Midbrain (tissue), 1 donor: Measurements from ENCODE around the gene BLZF1.
"Not testable (repeated sequence)": the region's sequence is repeated elsewhere in the genome, so short reads cannot be mapped to it uniquely, and the experiment has no call there.

Experiments used
- DNase-seq: peaks from one replicate; lab custom pipeline; 2025; lab: John Stamatoyannopoulos, UW

BLZF1 gene

DNA sequence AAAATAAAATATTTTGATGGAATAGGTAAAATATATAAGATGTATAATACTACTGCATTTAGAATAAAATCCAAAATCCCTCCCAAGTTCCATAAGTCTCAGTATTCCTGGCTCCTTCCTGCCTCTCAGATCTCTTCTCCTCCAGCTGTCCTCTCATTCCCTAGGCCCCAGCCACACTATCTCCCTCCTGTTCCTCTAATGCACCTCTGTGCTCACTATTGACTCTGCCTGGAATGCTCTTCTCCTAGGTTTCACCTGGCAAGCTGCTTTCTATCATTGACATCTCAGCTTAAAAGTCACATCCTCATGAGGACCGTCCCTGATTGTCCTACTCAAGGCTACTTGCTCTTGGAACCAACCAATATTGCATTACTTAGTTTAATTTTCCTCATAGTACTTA lies 7.6 kb upstream of the BLZF1 start:
- DNase-seq: no peak

DNA sequence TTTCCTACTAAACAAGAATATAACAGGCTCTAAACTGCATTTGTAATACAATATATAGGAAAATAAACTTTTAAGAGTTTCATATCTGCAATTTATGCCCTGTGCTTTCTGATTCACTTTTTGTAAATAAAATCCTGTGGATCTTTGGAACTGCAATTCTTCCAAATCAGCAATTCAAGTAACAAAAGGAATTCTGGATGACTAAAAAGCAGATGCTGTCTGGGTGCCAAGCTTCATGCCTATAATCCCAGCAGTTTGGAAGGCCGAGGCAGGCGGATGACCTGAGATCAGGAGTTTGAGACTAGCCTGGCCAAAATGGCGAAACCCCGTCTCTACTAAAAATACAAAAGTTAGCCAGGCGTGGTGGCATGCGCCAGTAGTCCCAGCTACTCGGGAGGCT lies 6.7 kb upstream of the BLZF1 start:
- no peak for DNase-seq

DNA sequence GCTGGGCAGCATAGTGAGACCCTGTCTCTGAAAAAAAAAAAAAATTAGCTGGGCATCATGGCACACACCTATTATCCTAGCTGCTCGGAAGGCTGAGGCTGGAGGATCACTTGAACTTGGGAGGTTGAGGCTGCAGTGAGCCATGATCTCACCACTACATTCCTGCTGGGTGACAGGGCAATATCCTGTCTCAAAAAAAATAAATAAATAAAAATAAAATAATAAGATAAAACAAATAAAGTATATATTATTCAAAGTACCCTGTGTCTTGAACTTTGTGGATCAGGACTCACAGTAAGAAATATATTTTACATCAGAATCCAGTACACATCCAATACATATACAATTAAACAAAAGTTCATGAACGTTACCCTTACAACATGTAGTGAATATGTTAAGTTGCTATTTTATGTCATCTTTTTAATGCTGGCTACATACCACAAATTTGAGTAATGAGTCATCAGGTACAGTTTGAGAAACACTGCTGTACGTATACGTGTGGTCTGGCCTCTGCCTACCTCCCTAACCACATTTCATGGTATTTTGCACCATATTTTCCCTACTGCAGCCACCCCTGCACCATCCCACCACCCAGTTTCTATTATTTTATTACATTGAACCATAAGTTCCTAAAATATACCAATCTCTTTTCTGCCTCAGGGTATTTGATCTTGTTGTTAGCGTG lies 4.8 kb upstream of the BLZF1 start:
- no peak for DNase-seq

DNA sequence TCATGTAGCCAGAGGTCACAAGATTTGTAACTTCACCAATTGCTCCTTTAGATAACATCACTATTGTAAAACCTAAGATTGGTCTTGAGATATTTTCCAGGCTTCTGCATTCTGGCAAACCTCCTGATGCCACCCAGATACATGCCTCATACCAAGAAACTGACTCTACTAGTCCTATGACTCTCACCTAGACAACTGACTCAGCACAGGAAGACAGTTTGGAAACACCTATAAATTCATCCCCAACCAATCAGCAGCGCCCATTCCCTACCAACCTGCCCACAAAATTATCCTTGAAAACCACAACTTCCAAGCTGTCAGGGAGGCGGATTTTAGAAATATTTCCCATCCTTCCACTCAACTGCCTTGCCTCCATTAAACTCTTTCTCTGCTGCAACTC lies 3.0 kb upstream of the BLZF1 start:
- DNase-seq: no peak

DNA sequence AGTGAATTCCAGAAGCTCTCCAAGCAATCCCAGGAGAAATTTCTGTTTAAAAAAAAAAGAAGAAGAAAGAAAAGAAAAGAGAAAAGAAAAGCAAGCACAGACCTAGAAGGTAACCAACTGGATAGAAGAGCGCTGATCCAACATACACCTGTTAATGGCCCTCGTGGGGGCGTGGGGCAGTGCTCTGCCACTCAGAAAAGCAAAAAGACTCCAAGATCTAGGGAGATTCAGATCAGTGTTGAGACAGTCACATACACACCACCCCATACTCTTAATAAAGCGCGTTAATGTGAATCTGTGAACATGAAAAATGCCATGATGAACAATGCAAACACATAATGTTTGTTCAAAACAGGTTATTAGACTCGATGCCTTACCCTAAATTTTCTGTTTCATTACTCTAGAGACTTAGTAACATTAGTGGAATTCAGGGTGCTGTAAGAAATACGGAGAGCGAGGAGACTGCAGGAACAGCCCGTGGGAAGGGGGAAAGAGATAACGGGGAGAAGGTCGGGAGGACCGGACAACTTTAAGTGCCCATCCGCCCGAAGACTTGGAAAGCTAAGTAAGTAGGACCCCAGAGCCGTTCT lies 804 bp upstream of the BLZF1 start:
- no peak for DNase-seq

DNA sequence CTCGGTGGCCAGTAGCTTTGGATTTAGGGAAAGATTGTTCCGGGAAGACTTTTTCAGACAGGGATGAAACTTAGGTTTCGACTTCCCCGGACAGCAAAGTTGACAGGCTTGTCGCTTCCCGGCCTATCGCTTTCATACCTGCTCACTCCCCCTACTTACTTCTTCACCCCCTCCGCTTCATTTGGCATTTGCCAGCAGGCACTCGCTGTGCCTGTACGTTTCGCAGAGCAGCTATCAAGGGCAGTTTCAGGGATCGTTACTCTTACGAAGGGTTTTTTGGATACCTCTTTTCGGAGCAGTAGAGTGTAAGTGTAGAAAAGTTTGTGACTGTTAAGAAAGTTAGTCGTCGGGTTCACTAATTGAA lies 393 bp downstream of the BLZF1 start:
- DNase-seq: no peak

DNA sequence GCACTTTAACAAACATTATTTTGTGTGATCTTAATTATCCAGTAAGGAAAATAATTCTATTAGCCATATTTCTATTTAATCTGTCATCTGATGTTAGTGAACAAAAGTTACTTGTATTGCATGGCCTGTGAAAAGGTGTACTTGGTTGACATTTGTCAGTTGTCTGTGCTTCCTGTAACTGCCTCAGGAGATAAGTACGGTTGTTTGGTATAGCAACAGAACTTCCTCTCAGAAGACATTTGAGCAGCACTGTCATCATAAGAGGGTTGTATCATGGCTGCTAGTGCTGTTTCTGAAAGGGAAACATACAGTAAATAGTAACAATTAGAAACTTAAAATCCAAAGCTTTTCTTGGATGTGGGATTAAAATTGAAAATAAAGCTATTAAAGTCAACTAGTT lies 3.4 kb downstream of the BLZF1 start:
- DNase-seq: no peak

DNA sequence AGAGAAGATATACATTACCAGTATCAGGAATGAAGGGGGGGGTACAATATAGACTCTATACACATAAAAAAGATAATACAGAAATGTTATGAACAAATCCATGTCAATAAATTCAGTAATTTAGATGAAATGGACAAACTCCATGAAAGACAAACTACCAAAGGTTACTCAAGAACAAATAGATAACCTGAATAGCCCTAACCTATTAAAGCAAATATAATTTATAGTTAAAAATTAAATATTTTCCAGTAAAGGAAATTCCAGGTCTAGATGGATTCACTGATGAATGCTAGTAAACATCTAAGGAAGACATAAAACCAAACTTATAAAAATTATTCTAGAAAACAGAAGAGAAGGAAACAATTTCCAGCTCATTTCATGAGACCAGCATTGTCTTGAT lies 13.2 kb downstream of the BLZF1 start:
- no peak for DNase-seq

DNA sequence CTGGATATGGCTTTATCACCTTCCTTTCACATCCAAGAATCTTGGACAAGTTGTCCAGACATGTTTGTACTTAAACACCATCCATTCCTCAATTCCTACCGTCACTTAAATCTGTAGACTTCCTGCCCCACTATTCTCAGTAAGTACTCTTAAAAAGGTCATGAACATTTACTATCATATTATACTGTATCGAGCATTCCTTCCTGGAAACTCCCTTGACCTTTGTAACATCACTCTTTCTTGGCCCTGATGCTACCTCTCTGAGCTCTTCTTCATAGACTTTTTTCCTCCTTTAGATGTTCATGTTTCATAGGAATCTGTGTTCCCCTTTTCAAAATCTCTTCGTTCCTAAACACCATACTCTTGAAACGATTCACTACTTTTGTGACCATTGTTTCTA lies 15.5 kb downstream of the BLZF1 start:
- DNase-seq: no peak

DNA sequence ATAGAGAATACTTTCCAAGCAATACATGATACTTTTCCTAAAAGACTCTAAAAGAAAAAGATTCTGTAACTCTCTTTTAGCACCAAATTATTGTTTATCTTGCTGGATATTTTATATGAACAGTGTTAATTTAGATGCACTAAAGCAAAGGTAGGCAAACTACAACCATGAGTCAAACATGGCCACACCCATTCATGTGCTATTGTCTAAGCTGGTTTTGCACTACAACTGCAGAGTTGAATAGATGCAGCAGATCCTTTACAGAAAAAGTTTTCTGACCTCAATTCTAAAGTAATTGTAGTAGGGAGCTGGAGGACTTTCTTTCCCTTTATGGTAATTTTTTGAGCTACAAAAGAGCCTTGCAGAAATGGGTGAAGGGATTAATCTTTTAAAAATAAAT lies 19.4 kb downstream of the BLZF1 start:
- no peak for DNase-seq

DNA sequence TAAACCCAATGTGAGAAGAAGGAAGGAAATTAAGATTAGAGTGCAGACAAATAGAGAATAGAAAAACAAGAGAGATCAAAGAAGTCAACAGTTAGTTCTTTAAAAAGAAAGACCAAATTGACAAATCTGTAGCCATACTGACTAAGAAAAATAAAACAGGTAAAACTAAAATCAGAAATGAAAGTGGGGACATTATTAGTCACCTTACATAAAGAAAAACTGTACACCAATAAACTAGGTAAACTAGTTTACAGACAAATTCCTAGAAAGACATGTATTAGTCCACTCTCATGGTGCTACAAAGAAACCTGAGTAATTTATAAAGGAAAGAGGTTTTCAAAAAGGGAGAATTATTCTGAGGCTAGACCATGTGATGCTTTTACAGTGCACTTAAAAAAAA lies 22.3 kb downstream of the BLZF1 start:
- DNase-seq: no peak

DNA sequence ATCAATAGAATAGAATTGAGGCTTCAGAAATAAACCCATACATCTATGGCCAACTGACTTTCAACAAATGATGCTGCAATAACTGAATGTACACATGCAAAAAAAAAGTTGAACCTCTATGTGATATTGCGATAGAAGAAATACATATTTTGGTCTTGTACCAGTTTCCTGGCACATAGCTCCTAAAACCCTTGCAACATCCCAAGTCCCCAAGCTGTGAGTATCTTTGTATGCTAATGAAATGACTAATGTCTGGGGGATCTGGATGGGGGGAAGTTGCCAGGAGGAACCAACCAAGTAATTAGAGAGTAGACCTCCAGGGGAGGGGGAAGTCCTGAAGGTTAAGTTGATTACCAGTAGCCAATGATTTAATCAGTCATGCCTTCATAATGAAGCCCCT lies 24.4 kb downstream of the BLZF1 start:
- DNase-seq: no peak

DNA sequence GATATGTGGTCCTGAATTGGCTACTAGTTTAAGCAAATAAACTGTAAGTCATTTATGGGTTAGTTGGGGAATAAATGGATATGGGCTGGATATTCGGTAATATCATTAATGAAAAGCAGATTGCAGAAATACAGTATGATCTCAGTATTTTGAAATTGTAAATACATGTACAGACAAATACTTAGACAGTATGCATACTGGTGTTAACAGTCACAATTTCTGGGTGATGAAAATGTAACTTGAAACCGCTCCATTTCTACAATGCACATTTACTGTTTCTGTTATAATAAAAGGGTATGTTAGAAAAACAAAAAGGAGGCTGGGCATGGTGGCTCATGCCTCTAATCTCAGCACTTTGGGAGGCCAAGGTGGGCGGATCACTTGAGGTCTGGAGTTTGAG lies 28.0 kb downstream of the BLZF1 start:
- no peak for DNase-seq

DNA sequence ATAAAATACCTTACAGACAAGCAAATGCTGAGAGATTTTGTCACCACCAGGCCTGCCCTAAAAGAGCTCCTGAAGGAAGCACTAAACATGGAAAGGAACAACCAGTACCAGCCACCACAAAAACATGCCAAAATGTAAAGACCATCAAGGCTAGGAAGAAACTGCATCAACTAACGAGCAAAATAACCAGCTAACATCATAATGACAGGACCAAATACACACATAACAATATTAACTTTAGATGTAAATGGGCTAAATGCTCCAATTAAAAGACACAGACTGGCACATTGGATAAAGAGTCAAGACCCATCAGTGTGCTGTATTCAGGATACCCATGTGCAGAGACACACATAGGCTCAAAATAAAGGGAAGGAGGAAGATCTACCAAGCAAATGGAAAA lies 34.6 kb downstream of the BLZF1 start:
- not testable (repeated sequence) for DNase-seq

DNA sequence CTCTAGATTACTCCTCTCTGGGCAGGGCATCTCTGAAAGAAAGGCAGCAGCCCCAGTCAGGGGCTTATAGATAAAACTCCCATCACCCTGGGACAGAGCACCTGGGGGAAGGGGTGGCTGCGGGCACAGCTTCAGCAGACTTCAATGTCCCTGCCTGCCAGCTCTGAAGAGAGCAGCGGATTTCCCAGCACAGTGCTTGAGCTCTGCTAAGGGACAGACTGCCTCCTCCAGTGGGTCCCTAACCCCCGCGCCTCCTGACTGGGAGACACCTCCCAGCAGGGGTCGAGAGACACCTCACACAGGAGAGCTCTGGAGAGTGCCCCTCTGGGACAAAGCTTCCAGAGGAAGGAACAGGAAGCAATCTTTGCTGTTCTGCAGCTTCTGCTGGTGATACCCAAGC lies 40.3 kb downstream of the BLZF1 start:
- DNase-seq: not testable (repeated sequence)

DNA sequence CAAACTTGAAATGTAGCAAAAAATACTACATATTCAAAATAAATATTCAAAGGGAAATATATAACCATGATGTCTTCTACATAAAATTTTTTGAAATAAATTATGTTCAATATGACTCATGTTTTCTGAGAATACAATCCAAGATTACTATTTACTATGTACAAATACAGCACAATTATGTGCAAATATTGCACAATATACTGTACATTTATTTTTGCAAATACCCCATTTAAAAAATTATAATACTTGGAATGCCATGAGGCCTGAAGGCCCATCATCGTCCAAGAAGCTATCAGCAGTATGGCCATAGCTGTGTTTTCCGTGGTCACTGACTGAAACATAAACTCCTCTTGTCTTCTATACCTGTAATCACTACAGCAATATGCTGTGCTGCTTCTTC lies 47.0 kb downstream of the BLZF1 start:
- no peak for DNase-seq

DNA sequence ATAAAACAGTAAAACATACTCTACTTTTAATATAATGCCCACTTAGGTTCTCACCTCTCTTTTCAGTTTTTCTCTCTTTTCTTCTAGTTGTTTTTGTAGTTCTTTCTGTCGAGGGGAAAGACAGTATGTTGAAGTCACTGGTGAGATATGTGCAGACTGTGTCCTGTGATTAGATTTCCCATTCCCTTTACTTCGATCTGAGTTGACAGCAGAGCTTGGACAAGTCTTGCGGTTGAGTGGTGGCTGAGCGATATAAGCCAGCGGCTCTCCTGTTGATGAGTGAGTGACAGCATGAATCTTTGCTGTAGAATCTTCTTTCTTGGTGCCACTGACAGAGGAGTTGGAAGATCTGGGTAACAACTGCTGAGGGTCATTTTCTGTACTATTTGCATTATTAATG lies 53.3 kb downstream of the BLZF1 start:
- no peak for DNase-seq

DNA sequence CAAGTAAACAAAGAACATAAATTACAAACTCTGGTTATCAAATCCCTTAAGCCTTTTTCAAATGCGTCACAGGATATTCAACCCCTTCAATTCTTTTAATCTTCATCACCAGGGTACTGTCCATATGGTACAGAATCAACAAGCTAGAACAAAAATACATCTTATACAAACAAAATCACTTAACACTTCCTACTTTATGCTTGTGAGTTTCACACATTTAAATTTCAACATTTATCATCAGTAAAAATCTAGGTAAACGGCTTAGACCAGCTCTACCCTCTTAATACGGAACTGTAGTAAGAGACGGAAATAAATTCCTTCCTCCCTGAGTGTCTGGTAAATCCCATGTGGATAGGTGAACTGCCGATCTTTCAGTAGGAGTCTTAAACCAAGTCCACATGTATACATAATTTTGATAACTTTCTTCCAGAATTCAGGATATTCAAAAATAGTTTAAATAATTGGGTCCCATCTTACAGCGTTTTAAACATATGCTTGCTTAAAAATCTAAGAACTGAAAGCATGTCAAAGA lies 58.2 kb downstream of the BLZF1 start:
- DNase-seq: peak; percentile 17

DNA sequence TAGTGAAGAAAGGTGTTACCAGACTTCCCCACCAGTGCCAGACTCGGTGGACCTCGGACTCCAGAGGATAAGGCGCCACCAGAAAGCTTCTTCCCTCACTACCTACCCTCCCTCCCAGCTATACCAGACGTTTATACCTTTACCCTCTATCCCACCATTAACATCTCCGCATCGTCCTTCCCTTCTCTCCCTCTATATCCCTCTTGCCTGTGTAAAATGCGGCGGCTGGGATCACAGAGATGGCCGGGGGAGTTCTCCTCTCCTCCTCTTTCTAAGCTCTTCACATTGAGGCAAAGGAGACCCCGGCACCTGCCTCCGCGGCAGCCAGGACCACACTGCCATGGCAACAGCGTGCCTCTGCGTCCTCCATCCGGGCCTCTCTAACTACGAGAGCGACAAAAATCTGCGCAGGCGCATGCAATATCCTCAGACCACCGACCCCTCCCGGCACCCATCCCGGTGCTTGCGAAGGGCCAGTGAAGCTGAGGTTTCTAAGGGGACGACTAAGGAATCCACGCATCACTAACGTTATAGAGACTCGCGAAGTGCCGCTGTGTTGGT lies 59.2 kb downstream of the BLZF1 start, which contains the start of gene CCDC181:
Gene CCDC181 (minus strand): TSS at position 394 of the 561 bp plus-strand sequence. CDS start 2,547 bp downstream, outside the sequence.
- peak; percentile 75 for DNase-seq
